HG03442 (cell line): ENCODE data around the gene SMOC2.

Source experiments
- ATAC-seq: cut with Tn5 transposase; IDR thresholded peaks from one replicate; pipeline ENCODE4 v1.9.1; 2021; ENCODE audit warnings: mild to moderate bottlenecking, moderate library complexity; ENCODE audit not compliant: unreplicated experiment

Gene SMOC2

GRCh38 chr6:168515376-168515775, 74.4 kb downstream of the SMOC2 start:
- no peak for ATAC-seq

- ATAC-seq: no peak
Observed at GRCh38 chr6:168516944-168517741, 76.2 kb downstream of the SMOC2 start.

GRCh38 chr6:168517742-168518347, 76.9 kb downstream of the SMOC2 start:
- ATAC-seq: no peak

GRCh38 chr6:168518348-168518745, 77.4 kb downstream of the SMOC2 start:
- no peak for ATAC-seq

- ATAC-seq: no peak
Observed at GRCh38 chr6:168518867-168519266, 77.9 kb downstream of the SMOC2 start.

DNA sequence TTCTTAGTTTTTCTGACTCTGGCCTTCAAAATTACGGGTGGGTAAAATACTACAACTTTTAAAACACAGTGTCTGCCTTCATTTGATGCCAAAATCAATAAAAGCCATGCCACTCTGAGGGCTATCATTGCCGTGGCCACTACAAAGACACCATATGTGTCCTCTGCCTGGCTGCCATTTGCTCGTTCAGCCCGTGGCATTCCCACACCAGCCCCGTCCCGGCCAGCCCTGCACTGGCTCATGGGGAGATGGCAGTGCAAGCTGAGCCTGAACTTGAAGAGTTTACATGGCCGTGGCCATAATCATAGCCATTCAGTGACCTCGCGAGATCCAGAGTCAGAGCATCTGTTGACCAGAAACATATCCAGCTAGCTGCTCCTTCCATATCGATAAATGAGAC, 79.2 kb downstream of the SMOC2 start:
- no peak for ATAC-seq

DNA sequence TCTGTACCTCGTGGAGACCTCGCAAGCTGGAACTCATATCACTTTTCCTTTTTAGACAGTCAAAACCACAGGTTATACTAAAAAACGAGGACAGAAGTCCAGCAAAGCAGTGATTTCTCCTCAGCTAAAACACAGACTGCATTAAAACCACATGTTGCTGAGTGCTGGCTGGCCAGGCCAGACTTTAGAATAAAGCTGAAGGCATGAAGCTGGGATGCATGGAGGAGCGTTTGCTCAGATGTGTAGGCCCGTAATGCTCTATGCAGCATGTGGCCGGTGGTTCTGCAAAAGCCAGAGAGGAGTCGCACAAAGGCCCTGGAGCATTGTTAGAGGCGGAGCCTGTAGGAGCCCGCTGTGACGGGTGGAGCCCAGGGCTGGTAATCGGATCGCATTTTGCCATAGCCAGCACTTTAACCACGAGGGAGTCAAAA, 83.6 kb downstream of the SMOC2 start:
- ATAC-seq: no peak

DNA sequence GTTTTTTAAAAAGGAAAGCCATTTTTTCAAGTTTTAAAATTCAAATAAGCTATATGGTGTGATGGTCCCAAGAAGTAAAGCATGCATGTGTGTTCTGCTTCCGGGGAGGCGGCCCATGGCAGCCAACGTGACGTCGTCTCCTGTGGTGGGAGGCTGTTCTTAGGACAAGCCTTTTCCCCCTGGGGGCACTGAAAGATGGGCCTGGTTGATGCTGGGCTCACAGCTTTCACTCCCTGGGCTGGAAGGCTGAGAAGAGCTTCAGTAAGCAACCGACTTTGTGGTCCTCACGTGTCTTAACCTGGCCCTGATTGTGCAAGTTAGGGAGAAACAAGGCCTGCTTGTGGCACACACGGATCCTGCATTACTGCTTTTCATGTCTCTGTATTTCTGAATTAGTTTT, 84.1 kb downstream of the SMOC2 start:
- ATAC-seq: no peak

DNA sequence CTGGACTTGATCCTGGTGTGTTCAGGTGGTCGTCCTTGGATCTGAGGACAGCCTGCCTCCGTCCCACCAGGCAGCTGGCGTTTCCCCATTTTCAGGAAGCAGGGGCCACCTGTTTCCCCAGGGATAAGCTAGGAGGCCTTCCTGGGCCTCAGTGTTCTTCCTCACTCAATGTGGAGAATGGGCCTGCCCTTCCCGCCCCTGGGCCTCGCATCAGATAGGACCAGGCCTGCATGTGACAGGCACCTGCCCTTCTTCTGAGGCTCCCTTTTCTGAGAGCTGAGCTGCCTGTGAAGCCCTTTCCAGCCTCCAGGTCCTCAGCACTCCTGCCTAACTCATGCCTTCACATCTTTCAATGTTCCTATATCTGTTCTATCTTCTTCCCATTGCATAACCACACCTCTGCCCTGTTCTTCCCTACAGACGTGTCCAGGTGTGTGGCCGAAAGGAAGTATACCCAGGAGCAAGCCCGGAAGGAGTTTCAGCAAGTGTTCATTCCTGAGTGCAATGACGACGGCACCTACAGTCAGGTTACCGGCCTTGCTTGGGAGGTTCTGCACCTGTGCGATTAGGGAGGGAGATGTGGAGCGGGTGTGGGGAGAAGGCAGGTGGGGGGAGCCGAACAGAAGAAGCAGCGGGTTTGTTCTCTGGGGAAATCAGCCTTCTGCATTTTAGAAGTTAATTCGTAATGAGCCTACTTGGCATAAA, 85.1 kb downstream of the SMOC2 start:
- ATAC-seq: no peak

GRCh38 chr6:168526841-168527281, 85.9 kb downstream of the SMOC2 start:
- no peak for ATAC-seq

GRCh38 chr6:168527451-168528210, 86.6 kb downstream of the SMOC2 start:
- ATAC-seq: no peak

DNA sequence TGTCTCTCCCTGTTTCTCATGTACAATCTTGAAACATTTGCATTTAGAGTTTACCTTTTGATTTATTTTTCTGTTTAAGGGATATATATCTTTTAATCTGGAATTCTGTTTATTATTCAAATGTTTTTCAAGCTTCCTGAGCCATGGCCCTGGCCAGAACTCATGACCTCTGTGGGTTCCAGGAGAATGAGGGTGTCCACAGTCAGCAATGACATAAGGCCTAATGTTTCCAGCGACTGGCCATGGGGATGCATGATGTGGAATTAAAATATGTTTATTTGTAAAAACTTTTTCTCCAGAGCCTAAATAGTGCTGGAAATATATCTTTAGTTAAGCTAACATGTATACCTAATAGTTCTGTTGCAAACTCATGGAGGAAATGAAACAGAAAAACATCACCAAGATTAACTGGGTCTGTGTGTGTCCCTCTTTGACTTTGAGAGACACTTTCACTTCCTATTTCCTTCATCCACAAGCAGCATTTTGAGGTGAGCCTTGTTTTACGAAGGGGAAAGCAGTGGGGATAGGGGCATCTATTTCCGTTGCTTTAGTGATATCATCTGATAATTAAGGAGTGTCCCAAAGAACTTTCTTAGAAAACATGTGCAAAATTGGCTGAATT, 87.6 kb downstream of the SMOC2 start:
- ATAC-seq: no peak

- no peak for ATAC-seq
Observed at GRCh38 chr6:168529214-168529613, 88.2 kb downstream of the SMOC2 start.

DNA sequence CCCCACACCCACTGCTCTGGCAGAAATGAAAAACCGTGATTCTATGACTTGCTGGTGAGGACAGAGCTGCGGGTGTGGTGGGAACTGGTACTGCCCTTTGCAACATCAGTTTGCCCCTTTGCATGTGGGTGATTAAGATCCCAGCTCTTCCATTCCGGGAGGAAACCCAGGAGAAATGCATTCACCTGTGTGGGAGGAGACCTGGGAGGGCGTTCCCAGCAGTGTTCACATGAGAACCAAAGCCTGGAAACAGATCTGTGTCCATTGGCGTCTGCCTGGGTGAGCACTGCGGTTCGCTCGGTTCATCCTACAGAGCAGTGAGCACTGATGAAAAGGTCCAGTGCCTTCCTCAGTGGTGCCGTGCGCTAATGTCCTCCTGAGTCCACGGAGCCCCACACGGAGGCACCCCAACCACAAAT, 89.7 kb downstream of the SMOC2 start:
- no peak for ATAC-seq

DNA sequence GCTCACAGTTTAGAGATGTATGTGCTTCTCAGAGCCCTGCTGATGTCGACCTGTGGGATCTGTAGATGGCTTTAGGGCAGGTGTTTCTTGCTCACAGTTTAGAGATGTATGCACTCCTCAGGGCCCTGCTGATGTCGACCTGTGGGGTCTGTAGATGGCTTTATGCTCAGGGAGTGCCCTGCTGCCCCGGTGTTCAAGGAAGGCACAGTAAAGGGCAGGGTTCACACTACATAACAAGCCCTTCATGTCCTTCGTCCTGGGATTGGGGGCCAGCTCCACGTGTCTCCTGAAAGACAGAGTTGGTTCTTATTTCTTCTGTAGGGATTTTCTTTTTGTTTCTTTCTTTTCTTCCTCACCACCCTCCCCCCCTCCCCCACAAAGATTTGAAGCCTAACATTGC, 91.1 kb downstream of the SMOC2 start:
- no peak for ATAC-seq

GRCh38 chr6:168533414-168533813, 92.4 kb downstream of the SMOC2 start:
- no peak for ATAC-seq

DNA sequence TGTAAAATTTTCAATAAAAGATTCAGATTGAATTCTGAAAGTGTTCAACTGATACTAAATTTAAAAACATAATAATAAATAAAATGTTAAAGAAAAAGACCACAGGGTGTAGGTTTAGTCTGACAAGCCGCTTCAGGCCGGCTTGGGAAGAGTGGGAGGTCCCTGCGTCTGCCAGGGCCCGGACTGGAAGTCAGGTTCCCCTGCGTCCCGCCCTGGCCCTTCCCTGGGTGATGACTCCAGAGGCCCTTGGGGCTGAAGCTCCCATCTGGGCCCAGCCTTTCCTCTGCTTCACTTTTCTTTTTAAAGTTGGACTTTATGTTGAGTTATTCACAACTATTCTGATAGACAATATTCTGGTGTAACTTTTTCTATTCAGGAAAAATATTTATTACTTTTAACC, 93.3 kb downstream of the SMOC2 start:
- no peak for ATAC-seq

DNA sequence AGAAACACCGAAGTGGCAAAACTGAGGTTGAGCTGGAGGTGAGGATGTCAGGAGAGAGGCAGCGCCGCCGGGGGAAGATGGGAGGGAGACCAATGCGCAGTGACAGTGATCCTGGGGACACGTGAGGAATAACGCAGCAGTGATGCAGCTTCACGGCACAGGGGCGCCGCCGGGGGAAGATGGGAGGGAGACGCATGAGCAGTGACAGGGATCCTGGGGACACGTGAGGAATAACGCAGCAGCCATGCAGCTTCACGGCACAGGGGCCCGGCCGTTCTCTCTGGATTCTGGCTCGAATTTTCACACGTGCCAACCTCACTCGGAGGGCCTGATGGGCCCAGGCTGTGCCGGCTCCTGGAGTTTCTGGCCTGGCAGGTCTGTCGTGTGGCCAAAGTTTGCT, 94.7 kb downstream of the SMOC2 start:
- ATAC-seq: no peak

GRCh38 chr6:168536196-168536595, 95.2 kb downstream of the SMOC2 start:
- ATAC-seq: no peak

DNA sequence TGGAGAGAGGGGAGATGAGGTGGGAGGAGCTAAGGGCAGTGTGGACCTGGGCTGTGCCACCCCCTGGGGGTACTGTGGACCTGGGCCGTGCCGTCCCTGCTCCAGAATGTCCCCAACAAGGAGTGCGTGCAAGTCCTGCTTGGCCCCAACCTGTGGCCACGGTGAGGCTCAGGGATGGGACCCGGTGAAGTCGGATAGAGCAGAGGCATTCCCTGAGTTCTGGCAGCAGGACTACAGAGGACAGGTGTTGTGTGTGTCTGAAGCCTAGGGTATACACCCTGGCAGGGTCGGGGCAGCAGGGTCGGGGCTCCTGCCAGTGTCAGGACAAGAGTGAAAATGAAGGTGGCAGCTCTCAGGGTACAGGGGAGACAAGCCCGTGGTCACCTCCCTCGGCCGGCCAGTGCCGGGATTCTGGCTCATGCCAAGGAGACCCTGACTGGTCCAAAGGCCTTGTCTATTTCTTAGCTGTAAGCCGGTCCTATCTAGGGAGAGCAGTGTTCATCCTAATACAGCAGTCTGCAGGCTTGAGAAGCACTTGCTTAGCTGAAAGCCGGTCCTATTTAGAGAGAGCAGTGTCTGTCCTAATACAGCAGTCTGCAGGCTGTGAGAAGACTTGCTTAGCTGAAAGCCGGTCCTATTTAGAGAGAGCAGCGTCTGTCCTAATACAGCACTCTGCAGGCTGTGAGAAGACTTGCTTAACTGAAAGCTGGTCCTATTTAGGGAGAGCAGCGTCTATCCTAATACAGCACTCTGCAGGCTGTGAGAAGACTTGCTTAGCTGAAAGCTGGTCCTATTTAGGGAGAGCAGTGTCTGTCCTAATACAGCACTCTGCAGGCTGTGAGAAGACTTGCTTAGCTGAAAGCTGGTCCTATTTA, 95.9 kb downstream of the SMOC2 start:
- ATAC-seq: no peak
